ENCODE results near the gene BCL2L1.
"Not testable (repeated sequence)": the region's sequence is repeated elsewhere in the genome, so short reads cannot be mapped to it uniquely, and the experiment has no call there.

The BCL2L1 gene

GRCh38 chr20:31757254-31757653, 34.6 kb upstream of the BCL2L1 start:
- H3K4me3 ChIP-seq (ENCODE audit: insufficient read depth, low read depth, low read length), result no peak overlapping the region
- H3K36me3 ChIP-seq (ENCODE audit: control insufficient read depth, insufficient read depth, low read length), result peaks cover 31% of the 10 kb centered on the region
- H3K27ac ChIP-seq (ENCODE audit: insufficient read depth, low read depth, low read length, poor library complexity, severe bottlenecking), result no peak overlapping the region
- H3K4me1 ChIP-seq (ENCODE audit: control insufficient read depth, insufficient read depth, low read length), result no peaks in the 10 kb centered on the region
- WGBS, 2 experiments, result 91 to 98% methylated on average over 3 of the region's 3 CpGs
- no peaks in the 10 kb centered on the region for H3K9me3 ChIP-seq (ENCODE audit: control insufficient read depth, low read length)
- no peaks in the 10 kb centered on the region for H3K27me3 ChIP-seq (ENCODE audit: control insufficient read depth, insufficient read depth, low read length, poor library complexity, severe bottlenecking)

GRCh38 chr20:31751126-31751525, 28.5 kb upstream of the BCL2L1 start:
- 88 to 100% methylated on average over 1 of the region's 1 CpG for WGBS, 2 experiments
- no peaks in the 10 kb centered on the region for H3K27me3 ChIP-seq (ENCODE audit: control insufficient read depth, insufficient read depth, low read length, poor library complexity, severe bottlenecking)
- no peak overlapping the region for H3K4me3 ChIP-seq (ENCODE audit: insufficient read depth, low read depth, low read length)
- no peak overlapping the region for H3K27ac ChIP-seq (ENCODE audit: insufficient read depth, low read depth, low read length, poor library complexity, severe bottlenecking)
- no peaks in the 10 kb centered on the region for H3K4me1 ChIP-seq (ENCODE audit: control insufficient read depth, insufficient read depth, low read length)
- no peaks in the 10 kb centered on the region for H3K9me3 ChIP-seq (ENCODE audit: control insufficient read depth, low read length)
- no peaks in the 10 kb centered on the region for H3K36me3 ChIP-seq (ENCODE audit: control insufficient read depth, insufficient read depth, low read length)

GRCh38 chr20:31749223-31749622, 26.6 kb upstream of the BCL2L1 start:
- Histone ChIP-seq H3K4me1 (ENCODE audit: control insufficient read depth, insufficient read depth, low read length) (no peaks in the 10 kb centered on the region), H3K9me3 (ENCODE audit: control insufficient read depth, low read length) (no peaks in the 10 kb centered on the region), H3K27me3 (ENCODE audit: control insufficient read depth, insufficient read depth, low read length, poor library complexity, severe bottlenecking) (no peaks in the 10 kb centered on the region), H3K27ac (ENCODE audit: insufficient read depth, low read depth, low read length, poor library complexity, severe bottlenecking) (no peak overlapping the region), H3K36me3 (ENCODE audit: control insufficient read depth, insufficient read depth, low read length) (no peaks in the 10 kb centered on the region), H3K4me3 (ENCODE audit: insufficient read depth, low read depth, low read length) (no peak overlapping the region)
- 92 to 95% methylated on average over 8 of the region's 8 CpGs for WGBS, 2 experiments

GRCh38 chr20:31747640-31748039, 25.0 kb upstream of the BCL2L1 start:
- Histone ChIP-seq H3K4me3 (ENCODE audit: insufficient read depth, low read depth, low read length) (no peak overlapping the region), H3K27ac (ENCODE audit: insufficient read depth, low read depth, low read length, poor library complexity, severe bottlenecking) (no peak overlapping the region), H3K27me3 (ENCODE audit: control insufficient read depth, insufficient read depth, low read length, poor library complexity, severe bottlenecking) (no peaks in the 10 kb centered on the region), H3K9me3 (ENCODE audit: control insufficient read depth, low read length) (no peaks in the 10 kb centered on the region), H3K4me1 (ENCODE audit: control insufficient read depth, insufficient read depth, low read length) (no peaks in the 10 kb centered on the region), H3K36me3 (ENCODE audit: control insufficient read depth, insufficient read depth, low read length) (peaks cover 4% of the 10 kb centered on the region)
- WGBS, 2 experiments, result 92 to 97% methylated on average over 3 to 5 of the region's 5 CpGs

GRCh38 chr20:31747028-31747427, 24.4 kb upstream of the BCL2L1 start:
- H3K4me1 ChIP-seq (ENCODE audit: control insufficient read depth, insufficient read depth, low read length); H3K27me3 ChIP-seq (ENCODE audit: control insufficient read depth, insufficient read depth, low read length, poor library complexity, severe bottlenecking); H3K4me3 ChIP-seq (ENCODE audit: insufficient read depth, low read depth, low read length); H3K27ac ChIP-seq (ENCODE audit: insufficient read depth, low read depth, low read length, poor library complexity, severe bottlenecking); H3K9me3 ChIP-seq (ENCODE audit: control insufficient read depth, low read length); H3K36me3 ChIP-seq (ENCODE audit: control insufficient read depth, insufficient read depth, low read length): not testable (repeated sequence)
- WGBS, 2 experiments, result 93 to 95% methylated on average over 14 of the region's 14 CpGs

- H3K36me3 ChIP-seq (ENCODE audit: control insufficient read depth, insufficient read depth, low read length), result peaks cover 5% of the 10 kb centered on the region
- WGBS, 2 experiments, result 93 to 94% methylated on average over 1 of the region's 1 CpG
- H3K4me3 ChIP-seq (ENCODE audit: insufficient read depth, low read depth, low read length), result no peak overlapping the region
- no peaks in the 10 kb centered on the region for H3K4me1 ChIP-seq (ENCODE audit: control insufficient read depth, insufficient read depth, low read length)
- no peaks in the 10 kb centered on the region for H3K9me3 ChIP-seq (ENCODE audit: control insufficient read depth, low read length)
- H3K27ac ChIP-seq (ENCODE audit: insufficient read depth, low read depth, low read length, poor library complexity, severe bottlenecking), result no peak overlapping the region
- H3K27me3 ChIP-seq (ENCODE audit: control insufficient read depth, insufficient read depth, low read length, poor library complexity, severe bottlenecking), result no peaks in the 10 kb centered on the region
Observed at GRCh38 chr20:31746068-31746878, 23.6 kb upstream of the BCL2L1 start.

- Histone ChIP-seq H3K27me3 (ENCODE audit: control insufficient read depth, insufficient read depth, low read length, poor library complexity, severe bottlenecking) (no peaks in the 10 kb centered on the region), H3K27ac (ENCODE audit: insufficient read depth, low read depth, low read length, poor library complexity, severe bottlenecking) (no peak overlapping the region), H3K9me3 (ENCODE audit: control insufficient read depth, low read length) (no peaks in the 10 kb centered on the region), H3K36me3 (ENCODE audit: control insufficient read depth, insufficient read depth, low read length) (peaks cover 5% of the 10 kb centered on the region), H3K4me3 (ENCODE audit: insufficient read depth, low read depth, low read length) (peak overlapping the region; percentile 58), H3K4me1 (ENCODE audit: control insufficient read depth, insufficient read depth, low read length) (peaks cover 4% of the 10 kb centered on the region)
- 89 to 100% methylated on average over 1 of the region's 1 CpG for WGBS, 2 experiments
Observed at GRCh38 chr20:31740656-31741323, 18.1 kb upstream of the BCL2L1 start.

- 4 to 8% methylated on average over 1 of the region's 1 CpG for WGBS, 2 experiments
- Histone ChIP-seq H3K4me1 (ENCODE audit: control insufficient read depth, insufficient read depth, low read length) (peaks cover 4% of the 10 kb centered on the region), H3K4me3 (ENCODE audit: insufficient read depth, low read depth, low read length) (peak overlapping the region; percentile 58), H3K9me3 (ENCODE audit: control insufficient read depth, low read length) (no peaks in the 10 kb centered on the region), H3K36me3 (ENCODE audit: control insufficient read depth, insufficient read depth, low read length) (peaks cover 5% of the 10 kb centered on the region), H3K27me3 (ENCODE audit: control insufficient read depth, insufficient read depth, low read length, poor library complexity, severe bottlenecking) (no peaks in the 10 kb centered on the region), H3K27ac (ENCODE audit: insufficient read depth, low read depth, low read length, poor library complexity, severe bottlenecking) (no peak overlapping the region)
Observed at GRCh38 chr20:31740208-31740607, 17.5 kb upstream of the BCL2L1 start.

GRCh38 chr20:31739550-31739977, 16.9 kb upstream of the BCL2L1 start:
- Histone ChIP-seq H3K4me1 (ENCODE audit: control insufficient read depth, insufficient read depth, low read length) (peaks cover 4% of the 10 kb centered on the region), H3K4me3 (ENCODE audit: insufficient read depth, low read depth, low read length) (peak overlapping the region; percentile 58), H3K27me3 (ENCODE audit: control insufficient read depth, insufficient read depth, low read length, poor library complexity, severe bottlenecking) (no peaks in the 10 kb centered on the region), H3K9me3 (ENCODE audit: control insufficient read depth, low read length) (no peaks in the 10 kb centered on the region), H3K36me3 (ENCODE audit: control insufficient read depth, insufficient read depth, low read length) (peaks cover 5% of the 10 kb centered on the region), H3K27ac (ENCODE audit: insufficient read depth, low read depth, low read length, poor library complexity, severe bottlenecking) (no peak overlapping the region)
- 1% methylated on average over 11 of the region's 11 CpGs for WGBS, 2 experiments

GRCh38 chr20:31738729-31739549, 16.3 kb upstream of the BCL2L1 start, which contains the start of gene TPX2:
Gene TPX2, plus strand, starts transcription at chr20:31739290. Its CDS starts 18,187 bp downstream, at chr20:31757477.
- Histone ChIP-seq H3K27ac (ENCODE audit: insufficient read depth, low read depth, low read length, poor library complexity, severe bottlenecking) (no peak within 1 kb of the TSS), H3K36me3 (ENCODE audit: control insufficient read depth, insufficient read depth, low read length) (peaks cover 5% of the 10 kb centered on the region), H3K4me1 (ENCODE audit: control insufficient read depth, insufficient read depth, low read length) (peaks cover 4% of the 10 kb centered on the region), H3K27me3 (ENCODE audit: control insufficient read depth, insufficient read depth, low read length, poor library complexity, severe bottlenecking) (no peaks in the 10 kb centered on the region), H3K4me3 (ENCODE audit: insufficient read depth, low read depth, low read length) (peak within 1 kb of the TSS; percentile 58), H3K9me3 (ENCODE audit: control insufficient read depth, low read length) (no peaks in the 10 kb centered on the region)
- WGBS, 2 experiments, result 1% methylated on average over 54 of the region's 54 CpGs

Measured in ectodermal cell (in vitro differentiated cells).